Fibroblast of pulmonary artery (primary cell): Measurements from ENCODE around the gene RNFT1.
A peak's percentile ranks its signal among the peaks of the same experiment; 100 is the strongest.

Experiments used
- DNase-seq: peaks from one replicate; pipeline ENCODE4 v3.0.0-alpha.2; 2010; ENCODE audit warnings: low read depth
- H3K4me3 ChIP-seq: replicated peaks from 2 replicates; pipeline ENCODE4 v1.5.1; 2011; ENCODE audit warnings: low read depth, mild to moderate bottlenecking, control low read depth, low read length, moderate library complexity
- TF ChIP-seq, protein P1 (sequence below): IDR thresholded peaks from 2 replicates; pipeline ENCODE4 v1.5.1; 2011; ENCODE audit warnings: mild to moderate bottlenecking, control low read depth, low read length, inconsistent platforms; ENCODE audit errors: missing control alignments

RNFT1 gene

DNA sequence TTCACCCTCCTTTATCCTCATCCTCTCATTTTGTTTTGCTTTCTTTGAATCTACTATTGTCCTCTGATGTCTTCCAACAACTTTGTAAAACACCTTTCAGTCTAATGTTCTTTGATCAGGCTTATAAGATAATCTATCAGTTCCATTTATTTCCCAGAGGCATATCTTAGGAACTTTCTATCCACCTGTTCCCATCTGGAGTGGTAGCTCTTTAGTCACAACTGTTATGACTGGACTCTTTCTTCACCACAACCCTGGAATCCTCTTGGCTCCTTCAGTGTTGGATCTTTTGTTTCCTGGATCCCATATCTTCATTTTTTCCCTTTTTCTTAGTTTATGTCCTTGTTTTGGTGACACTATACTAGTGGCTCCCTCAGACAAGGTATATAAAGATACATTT is 48.1 kb downstream of the RNFT1 start:
- DNase-seq, result no peak
- TF ChIP-seq, protein P1, sequence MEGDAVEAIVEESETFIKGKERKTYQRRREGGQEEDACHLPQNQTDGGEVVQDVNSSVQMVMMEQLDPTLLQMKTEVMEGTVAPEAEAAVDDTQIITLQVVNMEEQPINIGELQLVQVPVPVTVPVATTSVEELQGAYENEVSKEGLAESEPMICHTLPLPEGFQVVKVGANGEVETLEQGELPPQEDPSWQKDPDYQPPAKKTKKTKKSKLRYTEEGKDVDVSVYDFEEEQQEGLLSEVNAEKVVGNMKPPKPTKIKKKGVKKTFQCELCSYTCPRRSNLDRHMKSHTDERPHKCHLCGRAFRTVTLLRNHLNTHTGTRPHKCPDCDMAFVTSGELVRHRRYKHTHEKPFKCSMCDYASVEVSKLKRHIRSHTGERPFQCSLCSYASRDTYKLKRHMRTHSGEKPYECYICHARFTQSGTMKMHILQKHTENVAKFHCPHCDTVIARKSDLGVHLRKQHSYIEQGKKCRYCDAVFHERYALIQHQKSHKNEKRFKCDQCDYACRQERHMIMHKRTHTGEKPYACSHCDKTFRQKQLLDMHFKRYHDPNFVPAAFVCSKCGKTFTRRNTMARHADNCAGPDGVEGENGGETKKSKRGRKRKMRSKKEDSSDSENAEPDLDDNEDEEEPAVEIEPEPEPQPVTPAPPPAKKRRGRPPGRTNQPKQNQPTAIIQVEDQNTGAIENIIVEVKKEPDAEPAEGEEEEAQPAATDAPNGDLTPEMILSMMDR, result no peak
- no peak overlapping the region for H3K4me3 ChIP-seq

DNA sequence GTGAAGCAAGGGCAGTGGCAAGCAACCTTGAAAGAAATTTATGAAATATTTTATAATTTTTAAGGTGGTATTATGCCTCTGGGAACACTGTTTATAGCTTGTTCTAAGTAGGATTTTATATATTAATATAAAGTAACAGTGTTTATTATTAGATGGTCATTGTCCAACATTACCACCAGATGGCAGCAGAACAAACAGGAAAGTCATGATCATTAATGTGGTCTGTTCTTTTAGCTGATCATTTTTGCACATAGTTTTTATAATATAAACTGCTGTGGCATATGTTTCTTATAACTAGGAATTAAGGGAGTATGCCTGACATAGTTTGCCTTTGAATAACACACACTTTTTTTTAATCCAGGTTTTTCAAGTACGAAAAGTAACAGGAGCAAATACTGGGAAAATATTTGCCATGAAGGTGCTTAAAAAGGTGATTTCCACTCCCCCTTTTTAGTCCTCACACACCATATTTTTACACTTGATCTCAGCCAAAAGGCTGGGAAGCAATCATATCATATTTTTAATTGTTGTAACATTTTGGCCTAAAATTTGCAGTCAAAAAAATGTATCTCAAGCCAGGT is 50.2 kb downstream of the RNFT1 start:
- TF ChIP-seq, protein P1, result peak; percentile 59
- no peak overlapping the region for H3K4me3 ChIP-seq
- DNase-seq, result peak; percentile 70

DNA sequence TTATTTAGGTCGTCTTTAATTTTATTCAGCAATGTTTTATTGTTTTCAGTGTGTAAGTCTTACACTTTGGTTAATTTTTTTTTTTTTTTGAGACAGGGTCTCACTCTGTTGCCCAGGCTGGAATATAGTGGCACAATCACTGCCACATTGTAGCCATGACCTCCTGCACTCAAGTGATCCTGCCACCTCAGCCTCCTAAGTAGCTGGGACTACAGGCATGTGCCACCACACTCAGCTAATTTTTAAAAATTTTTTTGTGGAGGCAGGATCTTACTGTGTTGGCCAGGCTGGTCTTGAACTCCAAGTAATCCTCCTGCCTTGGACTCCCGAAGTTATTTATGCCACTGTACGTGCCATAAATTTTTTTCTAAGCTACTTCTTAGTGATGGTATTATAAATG is 57.1 kb downstream of the RNFT1 start:
- no peak overlapping the region for H3K4me3 ChIP-seq
- DNase-seq, result no peak
- TF ChIP-seq, protein P1, result no peak

DNA sequence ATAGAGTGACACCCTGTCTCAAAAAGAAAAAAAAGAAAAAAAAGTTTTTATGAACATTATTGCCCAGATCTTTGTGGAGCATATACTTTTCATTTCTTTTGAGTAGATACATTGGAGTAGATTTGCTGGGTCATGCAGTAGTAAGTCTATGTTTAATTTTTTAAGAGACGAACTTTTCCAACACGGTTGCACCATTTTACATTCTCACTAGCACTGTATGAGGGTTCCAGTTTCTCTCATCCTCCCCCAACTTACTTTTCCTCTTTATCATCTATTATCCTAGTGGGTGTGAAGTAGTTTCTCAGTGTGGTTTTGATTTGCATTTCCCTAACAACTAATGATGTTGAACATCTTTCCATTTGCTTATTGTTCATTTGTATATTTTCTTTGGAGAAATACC is 61.1 kb downstream of the RNFT1 start:
- DNase-seq, result no peak
- no peak overlapping the region for H3K4me3 ChIP-seq
- TF ChIP-seq, protein P1, result no peak
